ENCODE results near the gene NFATC3. TPM values are rescaled to one million over a fixed set of nuclear protein-coding genes. Genes with fewer than 3 reads are reported as not detected.

Gene NFATC3
- total RNA-seq, 1 experiment from 2014 or later: 43.9 TPM

GRCh38 chr16:68197250-68197649 lies 112.1 kb downstream of the NFATC3 start:
- no peak overlapping the region for H3K4me3 ChIP-seq (ENCODE audit: low read depth, low read length)
- POLR2A ChIA-PET: no interaction called here
- CTCF ChIA-PET: interaction anchor here (0.5 kb wide), 1 partner anchor 98 kb away, joined by 3 read pairs; no protein-coding TSS in a partner anchor
- Mint-ChIP-seq H3K36me3 (ENCODE audit: insufficient read depth, unreplicated experiment) (peaks cover 10% of the 10 kb centered on the region), H3K4me1 (ENCODE audit: low read depth, unreplicated experiment) (peaks cover 9% of the 10 kb centered on the region), H3K27me3 (ENCODE audit: insufficient read depth, unreplicated experiment) (no peaks in the 10 kb centered on the region), H3K4me3 (ENCODE audit: unreplicated experiment) (no peak overlapping the region), H3K27ac (ENCODE audit: unreplicated experiment) (no peak overlapping the region), H3K9me3 (ENCODE audit: unreplicated experiment) (no peaks in the 10 kb centered on the region)
- BruUV-seq (replicated peaks): no TSS peak
- H3K27me3 ChIP-seq (replicated peaks; ENCODE audit: control insufficient read depth, insufficient read depth, low read length): no peaks in the 10 kb centered on the region
- no peaks in the 10 kb centered on the region for H3K9me3 ChIP-seq
- no peaks in the 10 kb centered on the region; the same call in 1 of the 2 replicates for H3K36me3 ChIP-seq (ENCODE audit: control insufficient read depth, insufficient read depth, low read length)
- intact Hi-C loops (cut with micrococcal nuclease; ENCODE audit: unreplicated experiment): no loop called here
- TF ChIP-seq CTCF (IDR thresholded peaks at IDR 0.05; ENCODE audit: insufficient read depth in 1 of 2, low read depth in 1 of 2, low read length in 1 of 2, severe bottlenecking in 1 of 2, unreplicated experiment in 1 of 2): no peak
- H3K4me1 ChIP-seq: peaks cover 13% of the 10 kb centered on the region; the same call in 1 of the 2 replicates
- DNase-seq: no peak

GRCh38 chr16:68200088-68200783 lies 115.1 kb downstream of the NFATC3 start:
- Histone ChIP-seq H3K9me3 (no peaks in the 10 kb centered on the region), H3K27me3 (replicated peaks; ENCODE audit: control insufficient read depth, insufficient read depth, low read length) (no peaks in the 10 kb centered on the region), H3K4me3 (ENCODE audit: low read depth, low read length) (no peak overlapping the region), H3K36me3 (ENCODE audit: control insufficient read depth, insufficient read depth, low read length) (no peaks in the 10 kb centered on the region), H3K4me1 (peaks cover 13% of the 10 kb centered on the region; the same call in 1 of the 2 replicates)
- H3K27me3 Mint-ChIP-seq (ENCODE audit: insufficient read depth, unreplicated experiment): no peaks in the 10 kb centered on the region
- no peak for DNase-seq
- TF ChIP-seq CTCF (IDR thresholded peaks at IDR 0.05; ENCODE audit: insufficient read depth in 1 of 2, low read depth in 1 of 2, low read length in 1 of 2, severe bottlenecking in 1 of 2, unreplicated experiment in 1 of 2): no peak
- ChIA-PET CTCF (no interaction called here), POLR2A (interaction anchor here (1.0 kb wide), 1 partner anchor 34 kb away, joined by 3 read pairs; no protein-coding TSS in a partner anchor)
- no peaks in the 10 kb centered on the region for H3K9me3 Mint-ChIP-seq (ENCODE audit: unreplicated experiment)
- peaks cover 9% of the 10 kb centered on the region for H3K4me1 Mint-ChIP-seq (ENCODE audit: low read depth, unreplicated experiment)
- H3K36me3 Mint-ChIP-seq (ENCODE audit: insufficient read depth, unreplicated experiment): peaks cover 7% of the 10 kb centered on the region
- H3K4me3 Mint-ChIP-seq (ENCODE audit: unreplicated experiment): no peak overlapping the region
- BruUV-seq (replicated peaks): no TSS peak
- intact Hi-C loops (cut with micrococcal nuclease; ENCODE audit: unreplicated experiment): no loop called here
- peak overlapping the region; percentile 8 for H3K27ac Mint-ChIP-seq (ENCODE audit: unreplicated experiment)

- no peaks in the 10 kb centered on the region for H3K27me3 Mint-ChIP-seq (ENCODE audit: insufficient read depth, unreplicated experiment)
- no peaks in the 10 kb centered on the region for H3K27me3 ChIP-seq (replicated peaks; ENCODE audit: control insufficient read depth, insufficient read depth, low read length)
- no peak overlapping the region for H3K4me3 Mint-ChIP-seq (ENCODE audit: unreplicated experiment)
- no peaks in the 10 kb centered on the region for H3K36me3 ChIP-seq (ENCODE audit: control insufficient read depth, insufficient read depth, low read length)
- no peak for TF ChIP-seq CTCF (IDR thresholded peaks at IDR 0.05; ENCODE audit: insufficient read depth in 1 of 2, low read depth in 1 of 2, low read length in 1 of 2, severe bottlenecking in 1 of 2, unreplicated experiment in 1 of 2)
- intact Hi-C loops (cut with micrococcal nuclease; ENCODE audit: unreplicated experiment): no loop called here
- H3K27ac Mint-ChIP-seq (ENCODE audit: unreplicated experiment): no peak overlapping the region
- ChIA-PET CTCF (interaction anchor here (0.6 kb wide), 1 partner anchor 17 kb away, joined by 7 read pairs; no protein-coding TSS in a partner anchor), POLR2A (no interaction called here)
- peaks cover 7% of the 10 kb centered on the region for H3K36me3 Mint-ChIP-seq (ENCODE audit: insufficient read depth, unreplicated experiment)
- no TSS peak for BruUV-seq (replicated peaks)
- DNase-seq: no peak
- peaks cover 9% of the 10 kb centered on the region for H3K4me1 Mint-ChIP-seq (ENCODE audit: low read depth, unreplicated experiment)
- H3K4me1 ChIP-seq: peaks cover 13% of the 10 kb centered on the region; the same call in 1 of the 2 replicates
- no peaks in the 10 kb centered on the region for H3K9me3 Mint-ChIP-seq (ENCODE audit: unreplicated experiment)
- no peaks in the 10 kb centered on the region for H3K9me3 ChIP-seq
- no peak overlapping the region for H3K4me3 ChIP-seq (ENCODE audit: low read depth, low read length)
These were observed 116.9 kb downstream of the NFATC3 start for GRCh38 chr16:68202091-68202519.
